OCI-LY1 (cell line): Measurements from ENCODE around the gene CALCOCO1.

ENCODE experiments used
- CTCF ChIP-seq: fragments of 200-600 bp; sonication (generic), shearing (Covaris generic); IDR thresholded peaks from 2 replicates; pipeline ENCODE4 v1.5.1; 2017; ENCODE audit warnings: mild to moderate bottlenecking, antibody characterized with exemption, low read length, moderate library complexity, mixed read lengths
- EZH2 ChIP-seq: fragments of 200-600 bp; sonication (generic), shearing (Covaris generic); IDR thresholded peaks from 2 replicates; pipeline ENCODE4 v1.8.0; 2017; ENCODE audit warnings: borderline replicate concordance, mixed run types, mild to moderate bottlenecking, antibody characterized with exemption, low read length, moderate library complexity, mixed read lengths

DNA sequence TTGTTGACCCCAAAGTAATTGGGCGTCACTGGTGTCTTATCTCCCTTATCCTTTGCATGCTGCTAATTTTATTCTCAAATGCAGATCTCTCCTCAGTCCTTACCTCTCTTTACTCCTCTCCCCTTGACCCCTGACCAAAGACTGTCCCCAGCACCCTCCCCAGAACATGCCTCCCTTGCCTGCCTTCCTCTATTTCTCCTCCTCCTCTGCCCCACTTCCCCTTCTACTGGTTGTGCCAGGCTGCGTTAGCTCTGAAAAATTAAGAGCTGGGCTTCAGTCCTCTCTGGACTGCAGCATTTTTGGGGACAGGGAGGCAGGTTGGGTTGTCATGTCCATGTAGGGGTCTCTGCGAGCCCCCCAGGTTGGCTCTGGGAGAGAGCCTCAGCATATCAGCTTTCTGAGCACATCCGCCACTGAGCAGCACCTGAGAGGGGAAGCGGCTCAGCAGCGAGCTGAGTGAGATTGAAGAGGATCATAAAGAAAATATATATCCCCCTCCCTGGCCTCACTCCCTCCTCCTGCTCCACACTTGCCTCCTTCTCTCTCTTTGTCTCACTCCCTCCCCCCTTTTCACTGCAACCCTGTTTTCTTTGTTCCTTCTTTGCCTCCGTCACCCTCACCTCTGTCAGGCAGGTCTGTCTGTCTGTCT is 31.0 kb upstream of the CALCOCO1 start:
- TF ChIP-seq CTCF (no peak), EZH2 (no peak)
